ENCODE data around the gene HSD11B2.

The HSD11B2 gene

GRCh38 chr16:67480833-67481560, 50.1 kb downstream of the HSD11B2 start, which contains the start of gene ATP6V0D1 (continued):
- peak; percentile 50; the same call in 1 of the 2 replicates for TF ChIP-seq PATZ1 (tag by site-specific recombination; IDR thresholded peaks at IDR 0.05)
- TF ChIP-seq ZNF623 (tag by site-specific recombination; IDR thresholded peaks at IDR 0.05), result no peak
- no peak for TF ChIP-seq ZSCAN16 (tag by site-specific recombination; IDR thresholded peaks at IDR 0.05)
- peak; percentile 78 for TF ChIP-seq ZNF843 (tag by site-specific recombination; IDR thresholded peaks at IDR 0.05)
- TF ChIP-seq ZNF558 (tag by site-specific recombination; IDR thresholded peaks at IDR 0.05), result no peak
- no peak for TF ChIP-seq HOXA7 (CRISPR knock-in tag; IDR thresholded peaks at IDR 0.05; ENCODE audit: borderline replicate concordance)
- no peak for TF ChIP-seq BCL11B (tag by site-specific recombination; IDR thresholded peaks at IDR 0.05; ENCODE audit: low read depth)
- 0 out of 2 replicates have a peak, but pooled peaks have one; percentile 16 for TF ChIP-seq PRDM10 (tag by site-specific recombination; IDR thresholded peaks at IDR 0.05)
- no peak for TF ChIP-seq REPIN1 (tag by site-specific recombination; IDR thresholded peaks at IDR 0.05; ENCODE audit: low read depth)
- no peak for TF ChIP-seq ZNF776 (tag by site-specific recombination; IDR thresholded peaks at IDR 0.05; ENCODE audit: borderline replicate concordance)
- peak; percentile 43; the same call in 1 of the 2 replicates for TF ChIP-seq ZNF518A (tag by site-specific recombination; conservative IDR thresholded peaks at IDR 0.05; ENCODE audit: low read depth)
- no peak for TF ChIP-seq PRDM6 (tag by site-specific recombination; IDR thresholded peaks at IDR 0.05)
- no peak for TF ChIP-seq GLIS1 (tag by site-specific recombination; IDR thresholded peaks at IDR 0.05)
- peak; percentile 96 for TF ChIP-seq CTCF (tag by site-specific recombination; IDR thresholded peaks at IDR 0.05)
- TF ChIP-seq ZNF529 (tag by site-specific recombination; IDR thresholded peaks at IDR 0.05; ENCODE audit: insufficient replicate concordance), result no peak
- peak; percentile 75 for TF ChIP-seq SP2 (tag by site-specific recombination; IDR thresholded peaks at IDR 0.05)
- TF ChIP-seq ZFP41 (tag by site-specific recombination; IDR thresholded peaks at IDR 0.05; ENCODE audit: borderline replicate concordance), result no peak
- no peak for TF ChIP-seq ZNF214 (tag by site-specific recombination; IDR thresholded peaks at IDR 0.05; ENCODE audit: borderline replicate concordance)
- TF ChIP-seq ZBTB20 (tag by site-specific recombination; IDR thresholded peaks at IDR 0.05), result peak; percentile 82
- TF ChIP-seq AEBP2 (tag by site-specific recombination; IDR thresholded peaks at IDR 0.05; ENCODE audit: borderline replicate concordance), result no peak

All from HEK293 (cell line).